Measurements from ENCODE around the gene GAREM1.

GAREM1 gene

DNA sequence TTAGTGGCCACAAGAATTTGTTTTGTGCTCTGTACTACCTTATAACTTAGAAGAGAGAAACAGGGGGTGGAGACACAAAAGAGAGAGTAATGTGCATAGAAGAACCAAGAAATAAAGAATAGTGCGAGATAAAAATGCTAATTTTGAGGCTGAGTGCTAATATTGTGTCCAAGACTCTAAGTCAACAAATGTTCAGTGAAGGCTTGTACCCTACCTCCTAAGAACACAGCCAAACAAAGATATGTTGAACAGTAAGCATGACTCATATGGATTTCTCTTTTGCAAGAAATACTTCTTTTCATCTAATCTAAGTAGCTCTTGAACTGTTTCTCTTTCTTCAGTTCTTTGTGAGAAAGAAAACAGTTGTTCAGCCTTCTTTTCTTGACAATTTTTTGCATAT, 45.2 kb downstream of the GAREM1 start:
- no peak for DNase-seq (ENCODE audit: low spot score)

GRCh38 chr18:32424696-32425095, 46.0 kb downstream of the GAREM1 start:
- DNase-seq (ENCODE audit: low spot score) = no peak

DNA sequence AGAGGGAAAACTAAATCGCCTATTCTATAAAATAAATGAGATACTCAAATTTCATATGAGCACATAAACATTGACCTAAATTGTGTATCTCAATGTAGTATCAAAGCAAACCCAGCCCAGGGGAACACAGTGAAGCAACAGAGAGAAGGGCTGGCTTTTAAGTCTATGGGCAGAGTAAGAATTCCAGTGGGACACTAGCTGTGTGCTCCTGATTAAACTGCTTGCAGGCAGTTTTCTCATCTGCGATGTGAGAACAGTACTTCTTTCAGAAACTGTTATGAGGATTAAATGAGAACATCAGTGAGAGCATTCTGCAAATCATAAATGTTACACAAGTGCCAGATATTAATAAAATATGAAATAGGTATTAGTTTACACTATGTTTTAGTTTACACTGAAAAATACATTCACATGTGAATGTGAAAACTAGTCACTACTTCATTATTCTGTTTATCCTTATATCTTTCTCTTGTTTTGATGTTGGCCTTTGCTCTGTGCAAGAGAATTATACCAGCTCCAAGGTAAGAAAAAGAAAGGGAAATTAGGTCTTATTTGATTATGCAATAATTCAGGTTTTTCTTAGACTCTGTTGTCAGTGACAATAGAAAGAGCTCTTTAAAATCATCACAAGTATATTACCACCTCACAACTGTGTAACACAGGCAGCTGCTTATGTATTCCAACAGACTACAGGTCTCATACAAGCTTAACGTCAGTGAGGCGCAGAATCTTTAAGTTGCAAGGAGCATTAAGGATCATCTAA, 47.5 kb downstream of the GAREM1 start:
- DNase-seq (ENCODE audit: low spot score) = no peak

- DNase-seq (ENCODE audit: low spot score) = no peak
These were observed 48.5 kb downstream of the GAREM1 start for GRCh38 chr18:32422201-32422600.

- no peak for DNase-seq (ENCODE audit: low spot score)
These were observed 50.5 kb downstream of the GAREM1 start for GRCh38 chr18:32420084-32420750.

GRCh38 chr18:32418148-32418547, 52.5 kb downstream of the GAREM1 start:
- DNase-seq (ENCODE audit: low spot score) = no peak

DNA sequence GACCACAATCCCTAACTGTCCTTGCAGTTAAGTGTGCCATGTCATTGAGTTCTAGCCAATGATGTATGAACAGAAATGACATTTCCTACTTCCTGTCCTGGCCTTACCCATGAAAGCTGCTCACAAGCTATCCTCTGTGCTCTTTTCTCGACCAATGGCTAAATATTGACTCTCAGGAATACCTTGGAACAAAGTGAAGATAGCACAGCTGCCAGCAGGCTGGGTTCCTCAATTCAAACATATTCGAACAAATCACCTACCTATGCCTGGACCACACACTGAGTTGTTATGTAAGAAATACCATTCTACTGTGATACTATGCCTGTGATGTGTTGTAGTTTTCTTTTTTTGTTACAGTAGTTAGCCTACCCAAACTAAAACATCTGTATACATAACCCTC, 65.1 kb downstream of the GAREM1 start:
- no peak for DNase-seq (ENCODE audit: low spot score)

GRCh38 chr18:32401621-32402020, 69.1 kb downstream of the GAREM1 start:
- no peak for DNase-seq (ENCODE audit: low spot score)

DNA sequence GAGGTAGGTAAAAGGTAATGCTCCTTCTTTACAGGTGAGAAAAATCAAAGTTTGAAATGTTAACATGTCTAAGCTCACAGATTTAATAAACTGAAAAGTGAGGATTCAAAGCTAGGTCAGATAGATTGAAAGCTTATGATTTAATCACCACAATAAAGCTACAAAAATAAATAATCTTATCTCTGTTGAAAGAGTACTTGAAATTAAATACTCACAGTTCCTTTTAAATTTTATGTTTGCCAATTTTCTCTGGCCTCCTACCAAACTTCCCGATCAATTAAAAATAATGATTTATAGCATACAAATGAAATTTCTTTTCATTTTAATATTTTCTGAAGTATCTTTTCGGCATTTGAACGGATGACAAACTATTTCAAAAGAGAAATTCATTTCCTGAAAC, 77.3 kb downstream of the GAREM1 start:
- no peak for DNase-seq (ENCODE audit: low spot score)

DNA sequence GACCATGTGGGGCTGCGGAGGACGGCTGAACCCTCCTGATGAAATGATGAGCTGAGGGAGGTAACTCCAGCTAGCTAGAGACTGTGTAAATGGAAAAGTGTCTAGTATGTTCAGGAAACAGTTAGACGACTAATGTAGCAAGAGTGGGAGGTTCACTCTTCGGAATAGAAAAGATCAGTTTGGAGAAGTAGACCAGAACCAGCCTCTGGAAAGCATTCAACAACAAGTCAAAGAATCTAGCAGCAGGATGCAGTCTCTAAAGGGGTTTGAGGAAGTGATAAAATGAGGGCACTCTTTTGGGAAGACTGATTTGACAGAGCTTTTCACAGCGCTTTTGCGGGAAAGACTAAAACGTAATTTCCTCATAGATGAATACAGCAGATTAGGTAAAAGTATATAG, 79.6 kb downstream of the GAREM1 start:
- no peak for DNase-seq (ENCODE audit: low spot score)

- no peak for DNase-seq (ENCODE audit: low spot score)
These were observed 80.8 kb downstream of the GAREM1 start for GRCh38 chr18:32389858-32390257.

DNA sequence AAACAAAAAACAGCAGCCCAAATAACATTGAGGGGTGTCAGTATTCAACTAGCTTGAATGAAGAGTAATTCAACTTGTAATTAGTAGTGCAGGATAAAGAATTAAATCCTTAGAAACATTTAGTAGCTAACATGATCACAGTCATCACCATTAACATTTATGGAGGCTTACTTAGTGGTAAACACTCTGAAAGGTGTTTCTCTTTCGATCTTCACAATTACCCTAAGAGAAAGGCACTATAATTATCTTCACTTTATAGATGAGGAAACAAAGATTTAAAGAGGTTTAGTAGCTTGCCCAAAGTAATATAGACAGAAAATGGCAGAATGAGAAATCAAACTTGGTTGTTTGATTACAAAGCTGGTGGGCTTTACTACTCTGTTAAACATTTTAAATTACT, 81.5 kb downstream of the GAREM1 start:
- no peak for DNase-seq (ENCODE audit: low spot score)

GRCh38 chr18:32386471-32386870, 84.2 kb downstream of the GAREM1 start:
- no peak for DNase-seq (ENCODE audit: low spot score)

DNA sequence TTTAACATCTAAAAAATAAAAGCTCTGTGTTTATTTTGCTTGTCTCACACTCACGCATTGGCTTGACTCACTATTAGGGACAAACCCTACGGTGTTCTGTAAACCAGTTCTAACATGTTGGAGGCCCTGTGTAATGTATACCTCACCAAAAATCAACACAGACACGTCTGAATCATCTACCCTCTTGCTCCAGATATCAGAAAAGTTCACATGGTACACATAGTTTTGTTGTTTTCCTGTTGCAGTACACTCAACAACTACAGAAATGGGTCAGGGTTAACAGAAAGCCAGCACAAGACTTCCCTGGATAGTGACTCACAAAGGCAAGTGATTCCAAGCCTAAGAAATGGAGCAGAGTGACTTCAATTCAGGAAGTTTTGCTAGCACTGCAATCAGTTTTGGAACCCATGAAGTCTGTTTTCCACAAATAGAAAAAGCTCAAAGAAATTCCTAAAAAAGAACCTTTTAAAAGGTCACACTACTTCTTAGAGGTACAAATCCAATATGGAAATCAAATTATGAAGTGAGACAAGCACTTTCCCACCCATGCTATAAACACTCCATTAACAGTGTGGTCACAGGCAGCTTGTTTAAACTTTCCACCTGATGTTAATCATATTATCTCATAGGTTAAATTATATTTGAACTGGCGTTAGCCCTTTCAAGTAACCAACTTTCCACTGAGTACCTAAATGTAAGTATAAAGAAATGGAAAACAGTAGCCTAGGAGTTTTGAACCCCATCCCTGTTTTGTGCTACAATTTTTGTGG, 87.4 kb downstream of the GAREM1 start:
- no peak for DNase-seq (ENCODE audit: low spot score)

GRCh38 chr18:32381761-32382160, 88.9 kb downstream of the GAREM1 start:
- DNase-seq (ENCODE audit: low spot score) = no peak

DNA sequence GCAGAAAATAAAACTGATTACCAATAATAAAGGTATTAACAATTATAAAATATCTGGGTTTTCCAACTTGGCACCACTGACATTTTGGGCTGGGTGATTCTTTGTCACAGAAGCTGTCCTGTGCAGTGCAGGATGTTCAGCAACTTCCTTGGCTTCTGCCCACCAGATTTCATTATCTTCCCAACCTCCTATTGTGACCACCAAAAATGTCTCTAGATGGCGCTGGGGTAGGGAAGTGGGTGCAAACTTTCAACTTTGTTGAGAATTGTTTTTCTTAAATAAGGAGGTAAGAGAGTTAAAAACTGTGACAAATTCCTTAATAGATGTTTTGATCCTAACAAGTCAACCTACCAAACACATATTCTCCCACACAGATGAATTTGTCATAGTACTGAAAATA, 90.1 kb downstream of the GAREM1 start:
- DNase-seq (ENCODE audit: low spot score) = no peak

GRCh38 chr18:32379891-32380290, 90.8 kb downstream of the GAREM1 start:
- no peak for DNase-seq (ENCODE audit: low spot score)

GRCh38 chr18:32378705-32379104, 92.0 kb downstream of the GAREM1 start:
- no peak for DNase-seq (ENCODE audit: low spot score)

GRCh38 chr18:32373995-32374394, 96.7 kb downstream of the GAREM1 start:
- DNase-seq (ENCODE audit: low spot score) = no peak

DNA sequence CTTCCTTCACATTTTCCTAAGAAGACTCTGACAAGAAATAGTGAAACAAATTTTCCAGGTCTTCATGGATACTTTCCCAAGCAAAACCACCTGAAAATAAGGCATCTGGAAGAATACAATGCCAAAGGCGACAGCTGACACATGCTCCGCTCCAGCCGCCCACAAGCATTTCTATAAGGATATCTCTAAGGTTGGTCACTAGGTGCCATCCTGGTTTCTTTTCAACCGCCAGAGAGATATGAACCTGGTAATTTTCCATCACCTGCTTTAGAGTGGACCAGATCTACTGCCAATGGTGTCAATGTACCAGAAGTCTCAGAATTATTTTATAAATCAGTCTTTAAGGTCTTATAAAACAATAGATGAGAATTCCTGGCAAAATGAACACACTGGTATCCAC, 97.2 kb downstream of the GAREM1 start:
- DNase-seq (ENCODE audit: low spot score) = no peak

DNA sequence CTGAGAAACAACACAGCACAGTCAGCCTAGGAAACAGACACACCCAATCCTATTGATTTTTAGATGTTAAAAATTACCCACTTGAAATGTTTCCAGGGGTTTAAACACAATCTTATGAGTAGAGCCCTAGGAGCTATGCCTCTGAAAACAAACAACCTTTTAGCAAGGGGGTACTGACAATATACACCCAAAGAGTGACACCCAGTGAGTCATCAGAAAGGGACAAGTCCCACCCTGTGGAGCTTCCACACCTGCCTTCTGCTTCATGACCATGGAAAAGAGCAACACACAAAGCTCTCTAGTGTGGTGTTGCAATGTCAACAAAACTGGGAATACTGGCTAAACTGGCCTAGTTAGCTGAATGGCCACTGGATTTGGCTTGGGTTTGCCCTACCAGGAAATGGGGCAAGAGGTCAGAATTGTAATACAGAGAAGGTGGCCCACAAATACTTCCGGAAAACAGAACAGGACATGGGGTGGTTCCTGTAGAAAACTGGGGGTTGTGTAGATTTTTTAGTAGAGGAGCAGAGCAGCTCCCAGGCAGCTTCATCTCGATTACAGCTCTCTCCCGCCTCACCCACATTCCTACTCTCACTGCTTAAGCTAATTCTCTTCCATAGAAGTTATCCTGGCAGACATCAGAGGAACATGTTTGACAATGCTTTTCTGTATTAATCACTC, 98.2 kb downstream of the GAREM1 start:
- DNase-seq (ENCODE audit: low spot score) = no peak

DNA sequence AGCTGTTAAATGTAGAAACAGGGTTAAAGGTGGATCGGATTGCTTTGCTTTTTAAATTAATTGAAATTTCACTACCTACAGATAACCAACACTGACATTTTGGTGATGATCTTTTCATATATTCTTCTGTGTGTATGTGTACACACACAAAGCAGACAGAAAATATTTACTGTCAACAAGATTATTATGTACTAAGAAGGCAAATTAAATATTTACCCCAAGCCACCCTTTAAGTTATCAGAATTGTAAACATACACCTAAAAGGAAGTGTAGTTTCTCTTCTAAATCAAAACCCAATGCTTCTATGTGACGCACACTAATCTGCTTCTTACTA, 98.7 kb downstream of the GAREM1 start:
- DNase-seq (ENCODE audit: low spot score) = no peak

DNA sequence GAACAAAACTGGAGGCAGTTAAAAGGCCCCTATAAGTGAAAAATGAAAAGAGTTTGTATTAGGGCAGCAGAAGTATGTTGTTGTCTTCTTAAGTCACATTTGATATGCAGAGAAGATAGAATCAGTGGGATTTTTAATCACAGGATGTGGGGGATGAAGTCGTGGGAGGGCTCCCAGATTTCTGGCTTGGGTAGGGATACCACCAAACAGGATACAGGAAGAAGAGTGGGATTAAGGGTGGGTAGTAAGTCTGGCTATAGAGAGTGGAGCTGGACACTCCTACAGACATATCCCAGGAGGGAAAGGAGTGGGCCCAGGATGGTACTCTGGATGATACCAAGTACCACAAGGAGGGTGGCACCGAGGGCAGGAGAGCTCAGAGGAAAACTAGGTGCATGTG, 99.3 kb downstream of the GAREM1 start:
- DNase-seq (ENCODE audit: low spot score) = no peak
